Right ventricle myocardium inferior (tissue), 1 donor: ENCODE measurements around the gene LY86. TPM values are rescaled to one million over a fixed set of nuclear protein-coding genes. Genes with fewer than 3 reads are reported as not detected.
"Not testable (repeated sequence)": the region's sequence is repeated elsewhere in the genome, so short reads cannot be mapped to it uniquely, and the experiment has no call there.

Source experiments
- ATAC-seq: fragments of 200-7000 bp; cut with Tn5 transposase; one replicate; pipeline ENCODE4 v1.9.1; 2020; ENCODE audit warnings: mild to moderate bottlenecking, moderate library complexity
- DNase-seq: peaks from one replicate; pipeline ENCODE4 v3.0.0; 2021; ENCODE audit errors: missing footprints
- intact Hi-C: fragments of 100-400 bp; cut with DNase I; formaldehyde crosslinking; loops from one replicate; pipeline ENCODE4 v1.11.0; 2022
- total RNA-seq: library from RNA; stranded (reverse); fragmentation: NEBNext Ultra II Directional; extraction: Animal tissue kit (Norgen Biotek cat#: 25700); gene quantifications from one replicate; pipeline ENCODE4 v1.2.1, GENCODE V29; 2021
- donor health status: DM: no; HTN: yes; CAD: no; lungs with severe emphysema.

The LY86 gene
- total RNA-seq, 1 donor from 2014 or later: 1.1 TPM

DNA sequence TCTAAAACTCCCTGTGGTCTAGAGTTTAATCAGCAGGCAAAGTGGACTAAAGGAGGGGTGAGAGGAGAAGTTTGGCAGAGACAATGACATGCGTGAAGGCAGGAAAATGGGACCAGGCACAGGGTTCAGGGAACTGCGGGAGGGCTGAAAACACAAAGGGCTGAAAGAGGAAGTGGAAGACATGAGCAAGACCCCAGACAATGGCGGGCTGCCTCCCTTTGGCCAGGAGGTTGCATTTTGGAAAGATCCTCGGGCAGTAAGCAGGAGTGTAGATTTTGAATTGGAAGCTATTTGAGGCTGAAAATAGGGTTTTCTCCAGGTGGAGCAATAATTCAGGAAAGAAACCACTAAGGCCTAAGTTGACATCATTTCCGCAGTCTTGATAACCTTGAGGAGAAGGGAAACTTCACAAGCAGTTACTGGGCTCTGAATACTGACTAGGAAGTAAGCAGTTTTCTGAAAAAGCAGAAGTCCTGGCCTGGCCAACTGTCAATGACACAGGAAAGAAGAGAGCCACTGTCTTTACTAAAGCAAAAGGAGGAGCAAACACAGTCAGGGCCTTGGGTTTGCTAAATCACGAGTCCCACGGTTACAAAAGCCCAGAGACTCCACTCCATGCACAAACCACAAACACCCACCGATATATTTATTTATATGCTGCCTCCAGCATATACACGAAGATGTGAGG, 3.4 kb downstream of the LY86 start:
- peak; percentile 73 for DNase-seq
- peak; percentile 23 for ATAC-seq
- intact Hi-C loops: no loop called here

GRCh38 chr6:6592826-6593475, 4.4 kb downstream of the LY86 start:
- intact Hi-C loops: no loop called here
- no peak for ATAC-seq
- DNase-seq: no peak

- DNase-seq (no peak), ATAC-seq (no peak)
- intact Hi-C loops: no loop called here
Measured at GRCh38 chr6:6593867-6594468, 5.4 kb downstream of the LY86 start.

- intact Hi-C loops: no loop called here
- ATAC-seq (no peak), DNase-seq (no peak)
Measured at GRCh38 chr6:6595025-6595424, 6.5 kb downstream of the LY86 start.

DNA sequence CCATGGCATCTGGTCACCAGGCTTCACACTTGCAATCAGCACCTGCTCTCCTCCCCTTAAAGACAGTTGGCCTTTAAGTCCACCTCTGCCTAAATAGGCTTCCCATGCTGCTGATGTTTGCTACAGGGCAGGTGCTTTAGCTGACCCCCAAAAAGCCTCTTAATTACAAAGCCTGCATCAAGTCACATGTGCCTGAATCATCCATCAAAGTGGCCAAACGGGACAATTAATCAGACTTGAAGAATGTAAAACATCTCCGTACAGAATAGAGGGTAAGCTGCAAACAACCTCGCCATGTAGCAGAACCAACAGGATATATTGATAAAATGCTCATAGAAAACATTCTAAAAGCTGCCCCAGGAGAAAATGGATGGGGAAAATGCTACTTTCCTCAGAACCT, 7.4 kb downstream of the LY86 start:
- DNase-seq (no peak), ATAC-seq (no peak)
- intact Hi-C loops: no loop called here

DNA sequence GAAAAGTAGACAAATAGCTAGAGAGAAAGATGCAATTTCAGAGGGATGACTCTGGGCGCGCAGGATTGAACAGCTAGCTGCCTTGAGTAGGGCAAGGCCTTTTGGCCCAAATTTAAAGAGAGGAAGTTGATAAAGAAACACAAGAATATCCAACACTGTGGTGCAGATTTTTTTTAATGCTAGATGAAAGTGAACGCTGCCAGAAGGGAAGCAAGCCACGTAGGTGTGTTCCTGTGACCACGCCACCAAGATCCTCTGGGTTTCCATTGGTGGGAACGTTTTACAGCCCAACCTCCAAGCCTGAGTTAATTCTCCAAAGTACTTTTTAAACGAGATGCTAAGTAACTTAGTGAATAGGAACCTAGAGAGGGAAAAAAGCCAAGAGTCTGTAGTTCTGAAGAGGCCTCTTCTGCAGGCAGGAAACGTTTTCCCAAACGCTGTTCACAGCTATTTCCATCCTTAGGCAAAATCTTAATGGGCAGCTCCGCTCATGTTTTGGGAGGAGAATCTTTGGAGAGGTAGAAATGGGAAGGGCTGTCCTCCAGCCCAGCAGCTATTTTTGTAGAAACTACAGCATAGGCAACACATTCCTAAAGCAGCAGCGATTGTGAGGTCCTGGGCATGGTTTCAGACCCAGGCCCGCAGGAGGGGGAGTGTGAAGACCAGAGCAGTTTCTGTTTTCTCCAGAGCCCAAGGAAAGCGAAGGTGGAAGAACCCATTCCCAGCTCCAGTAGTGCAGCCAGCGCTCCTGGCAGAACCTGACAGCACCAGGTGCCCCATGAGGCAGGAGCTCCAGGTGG, 8.2 kb downstream of the LY86 start:
- no peak for ATAC-seq
- DNase-seq: no peak
- intact Hi-C loops: no loop called here

DNA sequence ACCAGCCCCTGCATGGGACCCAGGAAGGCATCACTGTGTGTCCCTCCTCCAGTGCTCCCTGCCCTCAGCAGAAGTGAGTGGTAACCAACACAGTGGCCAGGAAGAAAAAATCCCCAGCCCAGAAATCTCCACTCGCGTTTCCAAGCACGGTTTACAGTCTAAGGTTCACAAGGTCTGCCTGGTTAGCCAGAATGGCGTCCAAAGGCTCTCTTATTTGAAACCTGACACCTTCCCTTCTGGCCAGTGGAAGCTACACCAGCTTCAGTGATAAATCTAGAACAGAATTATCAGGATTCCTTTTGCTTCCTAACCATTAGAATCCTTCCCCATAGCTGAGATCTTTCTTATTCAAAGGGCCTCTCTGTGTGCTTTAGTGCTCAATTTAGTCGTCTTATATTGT, 9.2 kb downstream of the LY86 start:
- DNase-seq (no peak), ATAC-seq (no peak)
- intact Hi-C loops: no loop called here

DNA sequence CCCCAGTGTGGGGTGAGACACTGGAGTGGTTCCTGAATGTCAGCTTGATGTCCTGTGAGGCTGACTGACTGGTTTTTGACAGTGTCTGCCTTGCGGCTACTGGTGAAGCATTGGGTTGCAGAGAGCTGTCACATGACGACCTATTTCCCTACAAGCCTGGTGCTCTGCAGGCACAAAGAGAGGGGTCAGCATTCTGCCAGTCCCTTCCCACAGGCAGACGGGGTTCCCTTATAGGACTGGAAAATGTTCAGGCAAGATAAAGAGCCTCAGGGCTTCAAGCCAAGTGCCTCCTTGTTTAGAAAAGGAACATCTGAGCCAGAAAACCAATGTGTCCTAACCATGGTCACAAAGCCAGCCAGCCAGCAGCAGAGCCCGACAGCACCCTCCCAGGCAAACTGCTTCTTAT, 11.0 kb downstream of the LY86 start:
- DNase-seq (no peak), ATAC-seq (peak; percentile 92)
- intact Hi-C loops: no loop called here

- intact Hi-C loops: no loop called here
- ATAC-seq (no peak), DNase-seq (no peak)
Measured at GRCh38 chr6:6600875-6601274, 12.4 kb downstream of the LY86 start.

DNA sequence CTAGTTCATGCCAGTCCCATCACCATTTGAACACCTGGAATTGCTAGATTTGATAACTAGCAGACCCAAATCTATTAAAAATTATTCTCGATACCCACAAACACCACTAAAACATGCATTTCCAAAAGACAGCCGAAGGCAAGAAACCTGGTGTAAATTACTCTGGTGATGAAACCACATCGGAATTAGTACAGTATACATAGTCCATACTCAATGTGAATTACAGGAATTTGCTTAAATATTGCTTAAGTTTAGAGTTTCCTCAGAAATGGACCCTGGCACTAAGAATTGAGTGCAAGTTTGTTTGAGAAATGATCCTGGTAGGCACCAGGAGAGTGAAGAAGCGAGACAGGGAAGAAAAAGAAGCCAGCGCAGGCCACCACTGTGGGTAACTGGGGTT, 13.7 kb downstream of the LY86 start:
- ATAC-seq: no peak

DNA sequence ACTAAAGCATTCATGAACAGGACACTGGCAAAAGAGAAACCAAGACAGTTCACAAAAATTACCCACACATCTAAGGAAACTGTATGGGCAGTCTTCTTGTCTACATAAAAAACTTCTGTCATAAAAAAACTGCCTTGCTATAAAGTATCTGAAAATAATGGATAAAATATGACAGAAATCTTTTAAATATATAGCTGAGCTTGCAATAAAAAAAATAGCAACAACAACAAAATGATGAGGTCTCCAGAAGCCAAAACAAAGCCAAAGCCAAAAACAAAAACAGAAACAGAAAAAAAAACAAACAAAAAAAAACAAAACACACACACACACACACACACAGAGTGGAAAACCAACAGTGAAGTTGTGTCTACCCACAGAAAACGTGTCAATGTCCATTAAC, 14.8 kb downstream of the LY86 start:
- DNase-seq (no peak), ATAC-seq (no peak)
- intact Hi-C loops: no loop called here

More for the DNA sequence above, 13.7 kb downstream of the LY86 start:
- no peak for DNase-seq
- intact Hi-C loops: no loop called here

DNA sequence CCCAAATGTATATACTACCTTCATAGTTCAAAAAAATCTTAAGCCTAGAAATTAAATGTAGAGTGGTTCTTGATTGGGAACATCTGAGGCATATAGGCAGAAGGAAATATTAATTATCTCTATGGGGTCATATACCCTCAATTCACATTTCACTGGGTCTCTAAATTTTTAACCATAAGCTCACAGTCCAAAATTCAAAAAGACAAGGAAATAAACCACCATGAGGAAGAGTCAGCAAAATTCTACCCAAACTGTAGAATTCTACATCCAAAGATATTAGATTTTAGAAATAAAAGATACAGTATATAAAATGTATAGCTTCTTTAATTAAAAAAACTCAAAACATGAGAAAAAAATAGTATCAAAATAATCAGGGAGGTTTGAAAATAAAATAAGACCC, 15.5 kb downstream of the LY86 start:
- ATAC-seq (no peak), DNase-seq (no peak)
- intact Hi-C loops: no loop called here

DNA sequence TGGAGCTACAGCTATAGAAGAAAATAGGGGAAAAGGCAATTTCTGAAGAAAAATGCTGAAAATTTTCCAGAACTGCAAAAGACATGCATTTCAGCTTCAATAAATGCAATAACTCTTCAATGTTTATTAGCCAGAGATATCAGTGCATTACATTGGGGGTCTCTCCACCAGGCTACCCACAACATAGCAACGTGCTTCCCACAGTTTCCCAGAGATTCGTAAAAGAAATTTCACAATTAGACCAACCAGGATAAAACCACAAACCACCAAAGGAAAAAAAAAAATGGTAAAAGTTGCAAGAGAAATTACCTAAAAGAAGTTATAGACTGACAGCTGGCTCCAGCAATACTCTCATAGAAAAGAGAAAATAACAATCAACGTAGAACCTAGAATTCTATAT, 16.0 kb downstream of the LY86 start:
- intact Hi-C loops: no loop called here
- DNase-seq (no peak), ATAC-seq (no peak)

GRCh38 chr6:6605873-6606272, 17.4 kb downstream of the LY86 start:
- intact Hi-C loops: no loop called here
- no peak for DNase-seq
- ATAC-seq: no peak

- ATAC-seq, DNase-seq, intact Hi-C loops: not testable (repeated sequence)
Measured at GRCh38 chr6:6606391-6607030, 18.0 kb downstream of the LY86 start.

- DNase-seq (no peak), ATAC-seq (no peak)
- intact Hi-C loops: no loop called here
Measured at GRCh38 chr6:6609450-6609849, 20.9 kb downstream of the LY86 start.

DNA sequence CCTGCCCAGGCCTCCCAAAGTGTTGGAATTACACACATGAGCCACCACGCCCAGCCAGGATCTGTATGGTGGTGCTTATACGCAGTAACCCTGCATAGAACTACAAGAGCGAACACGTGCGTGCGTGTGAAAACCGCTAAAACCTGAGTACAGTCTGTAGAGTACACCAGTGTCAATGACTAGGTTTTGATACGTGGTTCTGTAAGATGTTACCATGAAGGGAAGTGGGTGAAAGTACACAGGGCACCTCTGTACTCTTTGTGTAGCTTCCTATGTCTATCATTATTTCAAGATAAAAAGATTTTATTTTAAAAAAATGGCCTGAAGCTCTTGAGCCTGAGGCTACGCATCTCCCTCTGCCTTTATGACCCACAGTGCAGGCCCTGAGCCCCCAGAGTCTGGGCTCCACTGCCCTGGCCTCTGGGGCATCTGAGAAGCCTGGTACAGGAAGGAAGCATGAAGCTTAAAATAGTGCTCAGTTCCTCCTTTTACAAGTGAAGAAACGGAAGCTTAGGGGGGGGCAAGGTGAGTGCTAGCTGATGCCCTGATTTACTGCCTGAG, 21.6 kb downstream of the LY86 start:
- ATAC-seq (no peak), DNase-seq (no peak)
- intact Hi-C loops: no loop called here

DNA sequence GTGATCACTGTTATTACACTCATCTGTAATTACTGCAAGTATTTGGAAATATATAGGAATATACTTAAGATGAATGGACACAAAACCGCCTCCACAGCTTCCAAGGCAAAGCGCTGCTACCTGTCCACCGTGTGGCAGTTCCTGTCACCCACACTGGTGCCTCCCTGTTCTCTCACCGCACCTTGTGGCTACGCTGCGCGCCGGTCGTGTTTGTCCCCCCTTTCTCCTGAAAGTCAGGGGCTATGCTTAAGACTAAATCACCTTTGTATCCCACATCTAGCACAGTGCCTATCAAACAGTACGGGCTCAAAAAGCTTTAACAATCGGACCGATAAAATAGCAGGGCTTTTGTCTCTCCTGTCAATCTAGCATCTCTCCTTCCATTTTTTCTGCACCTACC, 23.0 kb downstream of the LY86 start:
- intact Hi-C loops: no loop called here
- no peak for DNase-seq
- no peak for ATAC-seq

DNA sequence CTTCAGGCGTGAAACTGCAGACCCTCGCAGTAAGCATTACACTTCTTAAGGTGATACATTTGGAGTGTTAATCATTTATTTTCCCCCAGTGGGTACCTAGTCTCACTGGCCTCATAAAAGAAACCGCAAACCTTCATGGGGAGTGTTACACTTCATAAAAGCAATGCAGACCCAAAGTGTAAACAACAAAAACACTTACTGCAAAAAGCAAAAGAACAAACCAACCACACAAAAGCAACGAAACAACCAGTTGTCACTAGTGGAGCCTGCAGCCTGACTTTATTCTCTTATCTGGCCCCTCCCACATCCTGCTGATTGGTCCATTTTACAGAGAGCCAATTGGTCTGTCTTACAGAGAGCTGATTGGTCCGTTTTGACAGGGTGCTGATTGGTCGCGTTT, 23.8 kb downstream of the LY86 start:
- intact Hi-C loops: no loop called here
- ATAC-seq: no peak
- DNase-seq: no peak
